IMR-90 (cell line): Measurements from ENCODE around the gene ING5.

Experiments used
- CEBPB ChIP-seq: IDR thresholded peaks from 2 replicates; pipeline ENCODE4 v1.6.1; 2012; ENCODE audit warnings: low read depth, low read length, improper control_type of control experiment
- CHD1 ChIP-seq: IDR thresholded peaks from 2 replicates; pipeline ENCODE4 v1.6.1; 2012; ENCODE audit warnings: low read depth, low read length, improper control_type of control experiment
- MAFK ChIP-seq: IDR thresholded peaks from 2 replicates; pipeline ENCODE4 v1.6.1; 2012; ENCODE audit warnings: low read depth, low read length, improper control_type of control experiment
- MAZ ChIP-seq: IDR thresholded peaks from 2 replicates; pipeline ENCODE4 v1.6.1; 2012; ENCODE audit warnings: low read depth, mild to moderate bottlenecking, low read length, improper control_type of control experiment, moderate library complexity, borderline replicate concordance
- MXI1 ChIP-seq: IDR thresholded peaks from 2 replicates; pipeline ENCODE4 v1.6.1; 2012; ENCODE audit warnings: low read depth, mild to moderate bottlenecking, low read length, moderate library complexity, borderline replicate concordance
- POLR2A ChIP-seq: IDR thresholded peaks from 2 replicates; pipeline ENCODE4 v1.6.1; 2012; ENCODE audit warnings: mild to moderate bottlenecking, low read depth, low read length
- RCOR1 ChIP-seq: IDR thresholded peaks from 2 replicates; pipeline ENCODE4 v1.6.1; 2012; ENCODE audit warnings: mild to moderate bottlenecking, low read length, improper control_type of control experiment; ENCODE audit not compliant: insufficient replicate concordance
- RFX5 ChIP-seq: IDR thresholded peaks from 2 replicates; pipeline ENCODE4 v1.8.0; 2012; ENCODE audit warnings: low read depth, mild to moderate bottlenecking, low read length, moderate library complexity
- TF ChIP-seq, protein P1 (sequence below): conservative IDR thresholded peaks from 2 replicates; pipeline ENCODE4 v1.5.1; 2012; ENCODE audit warnings: mild to moderate bottlenecking, low read depth, low read length, improper control_type of control experiment

DNA sequence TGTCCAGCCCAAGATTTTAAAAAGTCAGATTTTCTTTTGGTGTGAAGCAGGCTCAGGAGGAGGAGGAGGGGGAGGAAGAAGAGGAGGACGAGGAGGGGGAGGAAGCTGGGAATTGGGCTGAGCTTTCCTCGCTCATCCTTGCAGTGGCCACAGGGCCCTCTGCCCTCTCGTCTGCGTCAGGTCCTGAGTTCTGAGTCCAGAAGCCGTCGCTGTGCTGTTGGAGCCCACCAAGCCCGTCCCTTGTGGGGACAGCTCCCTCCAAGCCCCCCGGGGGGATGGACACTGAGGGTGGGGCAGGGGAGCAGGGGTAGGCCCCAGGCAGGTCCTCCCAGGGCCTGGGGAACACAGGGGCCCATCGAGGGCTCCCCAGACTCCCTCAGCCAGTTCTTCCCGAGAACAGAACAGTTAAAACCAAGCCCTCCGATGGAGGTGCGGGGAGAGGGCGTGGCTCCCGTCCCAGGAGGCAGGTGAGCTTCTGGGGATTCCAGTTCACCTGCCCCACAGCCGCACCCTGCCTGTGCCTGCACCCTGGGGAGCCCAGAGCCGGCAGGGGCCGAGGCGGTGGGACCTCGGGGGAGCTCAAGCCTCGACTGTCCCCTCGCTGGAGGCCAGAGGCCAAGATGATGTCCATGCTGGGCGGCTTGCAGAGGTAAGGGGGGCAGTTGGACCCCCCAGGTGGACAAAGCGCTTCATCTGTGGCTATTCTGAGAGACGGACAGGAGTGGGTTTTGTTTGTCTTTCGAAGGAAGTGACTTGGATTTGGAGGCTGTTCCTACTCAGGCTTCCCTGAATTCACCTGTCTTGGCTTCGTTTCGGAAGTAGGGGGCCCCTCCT is 74.7 kb downstream of the ING5 start, which contains the start of gene GAL3ST2:
- TF ChIP-seq, protein P1, sequence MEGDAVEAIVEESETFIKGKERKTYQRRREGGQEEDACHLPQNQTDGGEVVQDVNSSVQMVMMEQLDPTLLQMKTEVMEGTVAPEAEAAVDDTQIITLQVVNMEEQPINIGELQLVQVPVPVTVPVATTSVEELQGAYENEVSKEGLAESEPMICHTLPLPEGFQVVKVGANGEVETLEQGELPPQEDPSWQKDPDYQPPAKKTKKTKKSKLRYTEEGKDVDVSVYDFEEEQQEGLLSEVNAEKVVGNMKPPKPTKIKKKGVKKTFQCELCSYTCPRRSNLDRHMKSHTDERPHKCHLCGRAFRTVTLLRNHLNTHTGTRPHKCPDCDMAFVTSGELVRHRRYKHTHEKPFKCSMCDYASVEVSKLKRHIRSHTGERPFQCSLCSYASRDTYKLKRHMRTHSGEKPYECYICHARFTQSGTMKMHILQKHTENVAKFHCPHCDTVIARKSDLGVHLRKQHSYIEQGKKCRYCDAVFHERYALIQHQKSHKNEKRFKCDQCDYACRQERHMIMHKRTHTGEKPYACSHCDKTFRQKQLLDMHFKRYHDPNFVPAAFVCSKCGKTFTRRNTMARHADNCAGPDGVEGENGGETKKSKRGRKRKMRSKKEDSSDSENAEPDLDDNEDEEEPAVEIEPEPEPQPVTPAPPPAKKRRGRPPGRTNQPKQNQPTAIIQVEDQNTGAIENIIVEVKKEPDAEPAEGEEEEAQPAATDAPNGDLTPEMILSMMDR: no peak
- no peak for TF ChIP-seq RFX5
- no peak for TF ChIP-seq MAZ
- no peak for TF ChIP-seq RCOR1
- TF ChIP-seq MXI1: no peak
- no peak for TF ChIP-seq MAFK
- no peak for TF ChIP-seq POLR2A
- no peak for TF ChIP-seq CHD1
- TF ChIP-seq CEBPB: no peak
